ENCODE results near the gene TENM4.

The TENM4 gene

DNA sequence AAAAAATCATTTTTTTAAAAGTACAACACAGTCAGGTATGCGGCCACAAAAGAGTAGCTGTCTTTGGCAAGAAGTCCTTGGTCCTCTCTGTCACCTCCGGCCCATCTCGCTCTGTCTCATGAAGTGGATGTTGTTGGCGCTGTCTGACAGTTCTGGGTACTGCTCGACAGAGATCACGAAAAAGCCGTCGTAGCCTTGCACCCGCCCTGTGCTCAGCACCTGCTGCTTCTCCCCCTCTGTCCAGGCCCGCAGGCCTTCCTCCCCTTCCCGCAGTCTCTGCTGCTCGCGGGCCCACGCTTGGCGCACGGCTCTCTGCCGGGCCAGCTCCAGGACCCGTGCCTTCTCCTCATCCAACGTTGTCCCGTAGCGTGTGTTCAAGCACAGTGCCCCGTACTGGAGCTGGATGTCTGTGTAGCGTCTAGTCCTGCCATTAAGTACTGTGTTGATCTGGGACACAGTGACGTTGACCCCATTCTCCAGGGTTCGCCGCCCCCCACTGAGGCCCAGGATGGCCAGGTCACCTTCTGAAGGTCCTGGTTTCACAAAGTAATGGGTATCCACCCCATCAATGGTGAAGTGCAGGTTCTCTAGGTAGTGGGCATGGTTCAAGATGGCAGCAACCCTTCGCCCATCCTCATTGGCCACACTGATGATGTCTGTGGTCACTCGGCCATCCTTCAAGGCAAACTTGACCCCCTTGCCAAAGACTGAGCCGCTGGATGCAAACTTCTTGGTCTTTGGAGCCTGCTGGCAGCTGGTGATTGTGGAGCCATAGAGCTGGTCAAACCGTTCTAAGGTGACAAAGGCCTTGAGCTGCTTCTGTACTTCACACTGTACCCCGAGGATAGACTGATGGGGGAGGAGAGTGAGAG is 782.6 kb downstream of the TENM4 start:
- no peak for DNase-seq

DNA sequence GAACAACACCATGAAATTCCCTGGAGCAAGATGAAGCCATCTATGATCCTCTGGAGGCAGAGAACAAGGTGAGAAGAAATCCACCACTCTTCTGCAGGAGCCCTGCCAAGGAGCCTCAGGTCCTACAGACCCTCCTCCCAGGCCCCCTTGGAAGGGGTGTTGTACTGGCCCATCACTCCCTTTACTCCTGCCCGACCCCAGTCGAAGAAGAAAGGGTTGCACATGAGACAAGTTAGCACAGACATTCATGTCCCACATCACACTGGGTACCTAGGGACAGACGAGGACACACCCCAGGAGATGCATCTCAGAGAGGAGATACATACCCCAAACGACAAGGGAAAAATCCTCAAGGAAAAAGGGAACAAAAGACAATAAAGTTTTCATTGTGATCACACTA is 783.4 kb downstream of the TENM4 start:
- no peak for DNase-seq

DNA sequence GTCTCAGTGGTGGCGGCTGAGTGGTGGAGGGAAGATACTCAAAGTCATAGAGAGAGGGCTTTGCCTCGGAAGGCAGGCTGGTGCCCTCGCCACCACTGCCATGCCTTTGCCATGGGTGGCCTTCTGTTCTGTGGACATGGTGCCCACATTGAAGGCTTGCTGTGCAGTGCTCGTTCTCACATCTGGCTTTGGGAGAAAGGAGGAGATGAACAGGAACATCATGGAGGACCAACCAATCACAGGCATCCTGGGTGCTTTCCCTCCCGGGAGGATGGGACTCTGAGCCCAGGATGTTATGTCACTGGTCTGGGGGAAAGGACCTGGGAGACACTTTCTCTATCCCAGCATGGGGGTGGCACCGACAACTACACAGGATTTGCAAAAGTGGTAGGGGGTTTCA is 783.8 kb downstream of the TENM4 start:
- no peak for DNase-seq

DNA sequence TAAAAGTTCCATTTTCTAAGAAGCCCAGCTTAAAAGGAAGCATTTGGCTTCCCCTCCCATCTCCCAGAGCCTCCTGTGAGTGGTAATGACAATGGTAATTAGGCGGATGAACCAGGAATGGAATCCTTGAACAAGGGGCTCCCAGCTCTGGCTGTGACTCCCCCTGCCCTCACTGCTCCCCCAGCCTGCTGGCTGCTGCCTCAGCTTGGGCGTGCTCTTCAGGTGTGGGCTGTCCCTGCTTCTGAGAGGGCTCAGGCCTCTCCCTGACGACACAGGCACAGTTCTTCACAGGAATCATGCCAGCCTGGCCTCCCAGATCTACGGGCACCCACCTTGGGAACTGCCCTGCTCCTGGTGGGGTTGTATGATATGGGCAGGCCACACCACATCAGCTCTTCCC is 784.5 kb downstream of the TENM4 start:
- DNase-seq = no peak

DNA sequence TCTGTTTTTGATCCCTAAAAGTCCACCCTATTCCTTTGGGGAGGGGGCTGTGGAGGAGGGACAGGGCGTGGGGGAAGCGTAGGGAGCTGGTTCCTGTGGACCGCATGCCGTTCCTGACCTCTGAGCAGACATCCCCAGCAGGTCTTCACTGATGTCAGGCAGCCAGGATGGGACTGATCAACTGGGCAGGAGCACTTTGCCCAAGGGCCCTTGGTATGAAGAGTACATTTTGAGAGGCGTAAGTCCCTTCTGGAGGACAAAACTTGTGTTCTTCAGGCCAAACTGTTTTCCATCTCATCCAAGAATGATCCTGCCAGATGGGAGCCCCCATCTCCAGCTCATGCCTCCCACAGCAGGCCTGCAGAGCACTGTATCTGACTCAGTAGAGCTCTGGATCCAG is 785.3 kb downstream of the TENM4 start:
- DNase-seq = no peak

DNA sequence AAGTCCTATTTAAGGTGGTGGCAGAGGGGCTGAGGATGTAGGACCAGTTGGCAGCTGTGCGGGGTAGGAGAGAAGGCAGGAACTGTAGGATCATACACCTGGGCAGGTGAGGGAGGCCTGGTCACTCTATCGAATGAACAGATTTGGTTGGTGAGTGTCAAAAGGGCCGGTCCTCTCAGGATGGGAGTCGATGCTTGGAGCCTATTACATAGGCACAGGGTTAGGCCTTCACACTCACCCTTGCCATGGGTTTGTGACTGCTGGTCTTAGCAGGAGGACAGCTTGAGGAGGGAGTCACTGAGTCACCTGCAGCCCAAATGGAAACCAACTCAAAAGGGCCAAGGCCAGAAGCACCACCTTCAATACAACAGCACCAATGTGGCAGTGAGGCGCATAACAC is 786.0 kb downstream of the TENM4 start:
- no peak for DNase-seq

DNA sequence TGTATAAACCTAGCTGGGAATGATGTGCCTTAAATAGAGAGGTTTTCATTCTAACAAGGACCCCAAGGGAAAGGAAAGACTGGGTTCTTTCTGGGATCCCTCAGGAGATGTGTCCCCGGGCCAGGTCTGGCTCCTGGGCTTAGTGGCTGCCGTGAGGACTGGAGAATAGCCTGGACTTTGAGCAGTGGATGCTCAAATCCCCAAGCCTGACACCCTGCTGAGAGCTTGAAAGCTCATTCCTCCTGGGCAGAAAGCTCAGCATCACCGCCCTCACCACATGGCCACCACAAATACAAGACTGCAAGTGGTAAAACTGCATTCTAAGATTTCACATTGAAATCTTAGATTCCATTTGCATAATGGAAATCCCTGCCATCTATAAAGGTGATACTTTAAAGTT is 786.8 kb downstream of the TENM4 start:
- no peak for DNase-seq

DNA sequence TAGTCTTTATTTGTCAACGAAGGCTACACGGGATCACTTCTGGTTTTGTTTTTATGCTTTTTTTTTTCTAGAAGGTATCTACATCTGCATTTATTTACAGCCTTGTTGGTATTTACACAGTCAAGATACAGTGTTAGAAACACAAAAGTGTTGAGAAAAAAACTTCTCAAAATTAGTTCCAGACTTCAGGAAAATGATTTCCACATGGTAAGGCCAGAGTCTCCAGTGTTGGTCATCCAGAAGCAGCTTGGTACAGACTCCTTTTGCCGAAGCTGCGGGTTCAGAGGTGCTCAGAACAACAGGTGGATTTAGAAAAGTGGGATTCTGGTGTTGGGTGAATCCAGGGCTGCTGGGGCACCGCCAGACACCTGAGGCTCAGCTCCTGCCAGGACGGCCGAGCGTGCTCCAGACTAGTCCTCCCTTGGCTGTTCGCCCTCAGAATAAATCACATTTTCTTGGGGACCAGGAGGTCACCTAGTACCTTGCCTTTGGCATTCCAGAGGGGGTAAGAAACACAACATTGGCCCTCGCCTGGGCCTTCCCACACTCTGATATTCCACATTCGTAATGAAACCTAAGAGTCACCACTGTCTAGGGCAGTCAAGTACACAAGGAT is 787.4 kb downstream of the TENM4 start:
- no peak for DNase-seq

DNA sequence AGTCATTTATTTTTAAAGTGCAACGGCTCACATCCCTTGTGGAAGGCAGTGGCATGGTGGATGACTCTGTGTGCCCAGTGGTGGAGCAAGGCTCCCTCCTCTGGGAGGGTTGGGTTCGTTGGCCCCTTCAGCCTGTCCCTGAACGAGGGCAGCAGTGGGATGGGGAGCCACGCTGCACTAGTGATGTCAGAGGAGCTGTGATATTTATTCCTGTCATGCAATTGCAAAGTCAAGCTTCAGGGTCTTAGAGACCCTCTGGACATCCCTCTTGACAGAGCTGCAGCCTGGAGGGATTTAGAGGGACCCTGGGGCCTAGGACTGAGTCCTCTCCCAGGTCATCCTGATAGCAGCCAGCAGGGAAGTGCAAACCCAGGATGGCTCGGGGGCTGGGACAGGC is 788.0 kb downstream of the TENM4 start:
- DNase-seq = no peak

DNA sequence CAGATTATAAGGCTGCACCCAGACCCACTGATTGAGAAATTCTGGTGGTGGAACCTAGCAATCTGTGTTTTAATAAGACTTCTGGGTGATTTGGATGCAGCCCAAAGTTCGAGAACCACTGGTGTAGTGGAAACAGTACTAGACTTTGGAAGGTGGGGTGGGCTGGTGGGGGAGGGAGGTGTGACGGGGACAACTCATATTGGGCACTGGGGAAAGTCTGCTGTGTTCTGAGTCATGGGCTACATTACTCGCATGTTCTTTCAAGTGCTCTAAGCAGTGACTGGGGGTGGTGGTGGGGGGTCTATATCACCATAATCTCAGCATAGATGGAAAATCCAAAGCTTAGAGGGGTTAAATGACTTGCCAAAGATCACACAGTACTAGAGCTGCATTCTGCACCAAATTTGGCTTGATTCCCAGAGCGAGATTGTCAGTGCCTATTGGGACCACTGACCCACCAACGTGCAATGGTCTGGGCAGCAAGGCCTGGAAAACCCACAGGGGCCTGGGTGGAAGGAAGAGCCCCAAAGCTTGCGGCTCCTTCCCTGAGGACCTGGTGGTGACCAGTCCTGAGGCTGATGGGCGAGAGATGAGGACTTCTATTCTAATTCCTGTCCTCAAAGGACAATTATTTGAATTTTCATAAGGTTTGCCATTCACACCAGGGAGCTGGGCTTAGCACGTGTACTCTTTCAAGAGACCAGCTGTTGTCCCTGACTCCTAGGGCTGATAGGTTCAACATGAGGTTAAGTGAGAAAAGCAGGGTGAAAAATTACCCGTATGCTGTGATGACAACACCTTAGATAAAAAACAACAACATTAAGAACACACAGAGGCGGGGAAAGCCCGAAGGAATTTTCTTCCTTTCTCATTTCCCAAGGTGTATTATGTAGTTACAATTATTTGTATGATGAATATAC is 788.6 kb downstream of the TENM4 start:
- no peak for DNase-seq

DNA sequence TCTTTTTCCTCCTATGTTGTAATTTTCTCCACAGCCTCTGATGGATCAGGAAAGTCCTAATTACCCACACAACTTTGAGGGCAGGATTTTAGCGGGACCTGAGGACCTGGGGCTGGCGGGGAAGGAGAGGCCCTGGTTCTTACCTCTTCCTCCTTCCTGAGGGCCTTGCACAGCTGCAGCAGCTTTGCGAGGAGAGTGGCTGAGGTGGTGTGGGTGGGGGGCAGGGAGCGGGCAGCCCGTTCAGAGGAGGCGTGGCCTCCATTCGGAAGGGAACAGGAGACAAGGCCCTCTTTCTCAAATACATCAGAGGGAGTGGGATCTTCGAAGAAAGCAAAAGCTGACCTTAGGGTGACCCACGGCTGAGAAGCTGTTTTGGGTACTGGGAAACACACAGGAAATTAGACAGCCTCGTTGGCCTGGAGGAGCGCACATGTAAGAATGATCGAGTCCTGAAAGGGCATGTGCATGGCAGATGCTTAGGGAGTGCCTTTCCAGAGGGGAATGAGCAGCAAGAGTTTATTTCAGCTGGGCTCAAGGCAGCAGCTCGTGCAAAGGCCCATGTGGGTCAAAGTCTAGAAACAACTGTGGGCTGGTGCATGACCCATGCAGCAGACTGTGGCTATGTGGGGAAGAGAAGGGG is 789.6 kb downstream of the TENM4 start:
- no peak for DNase-seq

DNA sequence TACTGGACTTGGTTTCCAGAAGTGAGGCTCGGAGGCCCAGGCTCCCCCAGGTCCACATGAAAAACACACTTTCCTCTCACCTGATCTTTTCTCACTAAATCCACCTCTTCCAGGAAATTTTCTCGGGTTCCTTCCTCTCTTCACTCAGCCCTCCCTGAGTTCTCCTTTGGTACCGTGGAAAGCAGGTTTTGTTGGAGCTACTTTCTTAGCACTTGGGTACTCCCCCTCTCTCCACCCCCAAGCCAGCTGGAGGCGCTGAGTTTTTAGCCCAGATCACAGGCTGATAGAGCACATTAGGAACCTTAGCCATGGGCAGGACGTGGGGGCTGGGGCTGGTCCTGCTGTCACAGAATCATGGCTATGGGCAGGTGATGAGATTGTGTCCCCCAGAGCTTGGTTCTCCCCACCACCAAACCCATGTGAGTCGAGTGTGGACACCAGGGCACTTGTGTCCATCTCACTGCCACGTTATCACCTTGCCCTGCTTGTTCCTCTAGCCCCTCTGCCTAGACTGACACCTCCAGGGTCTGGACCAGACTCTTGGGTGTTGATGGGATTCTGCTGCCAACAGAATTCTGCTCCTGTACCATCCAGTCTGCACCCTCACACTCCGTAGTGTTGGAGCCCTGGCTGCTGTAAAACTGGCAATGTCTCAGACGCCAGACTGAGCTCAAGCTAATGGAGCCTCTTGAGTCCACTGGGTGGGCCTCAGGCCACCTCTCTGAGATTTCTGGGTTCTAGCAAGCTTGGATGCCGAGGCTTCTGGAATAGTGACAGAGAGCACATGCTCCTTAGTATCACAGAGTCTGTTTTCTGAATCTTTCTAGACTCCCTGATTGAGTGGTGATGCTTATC is 791.2 kb downstream of the TENM4 start:
- DNase-seq = no peak

DNA sequence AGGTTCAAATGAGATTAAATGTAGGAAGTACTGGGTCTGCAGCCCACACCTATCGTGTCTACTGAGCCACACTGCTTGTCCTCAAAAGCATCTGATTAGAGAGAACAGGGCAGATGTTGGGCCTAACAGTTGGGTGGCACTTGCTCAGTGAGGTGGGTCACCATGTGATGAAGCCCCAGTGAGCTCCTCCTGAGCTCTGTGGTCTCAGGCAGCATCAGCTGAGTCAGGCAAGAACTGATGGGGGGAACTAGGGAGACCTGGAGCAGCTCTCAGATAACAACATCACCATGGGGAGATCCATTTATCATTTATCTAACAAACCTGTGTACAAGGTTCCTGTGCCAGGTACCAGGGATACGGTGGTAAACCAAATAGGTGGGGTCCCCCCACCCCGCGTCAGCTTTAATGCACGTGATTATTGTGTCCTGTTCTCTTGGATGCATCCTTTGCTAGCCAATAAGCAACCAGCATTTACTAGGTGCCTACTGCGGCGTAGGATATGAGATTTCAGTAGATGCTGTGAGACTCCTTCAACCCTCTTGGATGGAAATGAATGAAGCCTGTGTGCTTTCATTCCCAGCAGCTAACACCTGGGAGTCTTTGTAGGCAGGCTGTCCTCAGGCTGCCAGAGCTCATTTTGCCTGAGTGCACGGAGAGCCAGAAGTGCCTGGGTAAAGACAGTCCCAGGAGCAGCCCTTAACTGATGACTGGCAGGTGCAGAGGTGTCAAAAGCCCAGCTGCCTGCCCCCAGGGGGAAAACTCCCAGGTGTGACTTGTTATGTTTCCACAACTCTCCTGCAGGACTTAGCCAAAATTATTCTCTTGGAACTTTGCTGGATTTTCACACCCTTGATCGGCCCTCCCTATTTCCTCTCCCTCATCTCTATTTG is 792.6 kb downstream of the TENM4 start:
- DNase-seq = no peak

DNA sequence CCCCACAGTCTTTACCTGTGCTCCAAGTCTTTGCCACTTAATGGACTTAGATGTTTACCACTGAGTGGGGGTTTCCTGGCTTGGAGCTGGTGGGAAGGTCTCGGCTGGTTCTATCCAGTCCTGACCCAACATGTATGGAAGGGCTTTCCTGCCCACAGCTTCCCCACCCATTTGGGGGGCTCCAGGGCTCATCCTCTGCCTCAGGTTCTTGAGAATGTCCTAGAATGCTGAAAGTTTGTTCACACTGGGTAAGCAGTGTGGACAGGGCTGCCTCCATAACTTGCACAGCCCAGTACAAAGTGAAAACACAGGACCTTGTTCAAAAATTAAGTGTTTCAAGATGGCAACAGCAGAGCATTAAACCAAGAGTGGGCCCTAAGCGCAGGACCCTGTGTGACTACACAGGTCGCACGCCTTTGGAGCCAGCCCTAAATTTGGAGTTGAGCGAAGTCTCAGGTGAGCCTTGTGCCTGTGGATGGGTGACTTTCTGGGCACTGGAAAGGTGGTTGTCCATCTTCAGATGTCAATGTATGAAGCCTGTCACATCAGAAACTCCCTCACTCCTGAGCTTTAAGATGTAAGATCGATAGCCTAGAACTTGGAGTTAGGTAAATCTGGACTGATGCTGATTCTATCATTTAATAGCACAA is 793.4 kb downstream of the TENM4 start:
- DNase-seq = no peak

DNA sequence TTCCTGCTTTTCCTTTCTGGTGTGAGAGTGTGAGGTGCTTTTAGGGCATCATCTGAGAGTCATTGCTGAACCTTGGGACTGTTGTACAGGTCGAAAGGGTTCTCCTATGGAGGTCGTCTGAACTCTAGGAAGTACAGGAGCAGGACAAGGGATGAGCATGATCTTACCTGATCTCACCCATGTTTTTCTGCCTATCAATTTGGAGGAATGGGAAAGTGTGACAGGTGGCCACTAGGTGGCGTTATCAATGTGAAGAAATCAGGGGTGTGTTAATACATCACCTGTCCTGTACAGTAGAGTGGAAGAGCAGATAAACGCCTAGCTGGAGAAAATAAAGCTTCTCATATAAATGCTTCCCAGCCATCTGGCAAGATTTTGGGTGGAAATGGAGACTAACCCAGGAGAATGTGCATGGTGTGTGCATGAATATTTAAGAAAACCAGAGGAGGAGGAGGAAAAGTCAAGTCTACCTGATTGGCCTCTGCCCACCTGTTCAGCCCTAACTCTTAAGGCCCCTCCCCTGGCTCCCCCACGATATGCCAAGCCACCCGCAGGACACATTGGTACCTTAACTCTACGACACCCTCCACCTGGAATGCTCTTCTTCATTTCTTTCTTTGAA is 794.2 kb downstream of the TENM4 start:
- peak; percentile 25 to 42 for DNase-seq

DNA sequence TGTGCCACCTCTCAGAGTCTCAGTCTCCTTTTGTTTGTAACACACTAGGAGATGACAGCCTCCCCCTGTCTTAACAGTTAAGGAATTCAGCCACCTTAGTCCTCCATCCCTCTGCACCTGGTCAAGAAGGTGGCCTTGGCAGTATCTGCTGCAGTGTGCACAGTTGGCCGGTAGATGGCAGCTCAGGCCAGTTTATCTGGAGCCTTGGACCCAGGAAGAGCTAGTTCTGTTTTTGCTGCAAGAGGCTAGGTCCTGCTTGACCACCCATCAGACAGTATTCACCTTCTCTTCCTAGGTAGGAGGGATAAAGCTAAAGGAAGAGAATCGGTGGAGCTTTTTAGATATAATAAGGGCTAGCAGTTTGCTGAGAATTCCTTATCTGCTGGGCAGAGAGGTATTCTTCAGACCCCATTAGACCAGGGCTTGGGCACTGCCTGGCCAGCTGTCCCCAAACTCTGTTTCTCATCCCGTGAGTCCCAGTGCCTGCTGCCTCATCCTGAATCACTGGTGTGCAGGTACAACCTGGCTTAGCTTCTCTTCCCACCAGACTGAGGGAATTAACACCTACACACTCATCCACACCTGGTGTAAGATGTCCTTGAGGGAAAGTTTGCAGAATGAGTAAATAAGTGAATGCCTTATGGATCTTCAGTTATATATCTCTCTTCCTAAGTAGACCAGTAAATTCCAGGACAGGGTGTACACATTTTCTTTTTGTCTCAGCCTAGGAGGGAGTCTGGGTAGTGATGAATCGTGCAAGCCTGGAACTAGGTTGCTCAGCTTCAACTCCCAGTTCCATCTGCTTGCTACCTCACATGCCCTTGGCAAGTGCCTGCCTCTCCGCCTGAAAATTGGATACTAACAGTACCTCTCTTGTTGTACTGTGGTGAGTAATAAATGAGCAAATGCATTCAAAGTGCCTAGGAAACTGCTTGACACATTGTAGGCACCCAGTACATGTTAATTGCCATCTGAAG is 795.3 kb downstream of the TENM4 start:
- peak; percentile 35 to 50 for DNase-seq

DNA sequence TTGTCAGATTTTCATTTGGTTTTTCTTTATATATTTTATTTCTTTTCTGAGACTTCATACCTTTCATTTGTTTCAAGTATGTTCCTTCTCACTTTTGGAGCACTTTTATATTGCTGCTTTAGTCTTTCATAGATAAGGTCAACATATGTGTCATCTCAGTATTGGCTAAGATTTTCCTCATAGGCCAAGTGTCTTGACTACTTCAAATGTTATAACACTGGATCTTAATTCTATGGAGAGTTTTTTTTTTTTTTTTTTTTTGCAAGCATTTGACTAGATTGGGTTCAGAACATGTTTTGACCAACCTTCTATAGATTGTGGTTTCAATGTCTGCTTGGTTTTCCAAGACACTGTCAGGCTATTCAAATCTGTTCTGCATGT is 797.2 kb downstream of the TENM4 start:
- no peak for DNase-seq

DNA sequence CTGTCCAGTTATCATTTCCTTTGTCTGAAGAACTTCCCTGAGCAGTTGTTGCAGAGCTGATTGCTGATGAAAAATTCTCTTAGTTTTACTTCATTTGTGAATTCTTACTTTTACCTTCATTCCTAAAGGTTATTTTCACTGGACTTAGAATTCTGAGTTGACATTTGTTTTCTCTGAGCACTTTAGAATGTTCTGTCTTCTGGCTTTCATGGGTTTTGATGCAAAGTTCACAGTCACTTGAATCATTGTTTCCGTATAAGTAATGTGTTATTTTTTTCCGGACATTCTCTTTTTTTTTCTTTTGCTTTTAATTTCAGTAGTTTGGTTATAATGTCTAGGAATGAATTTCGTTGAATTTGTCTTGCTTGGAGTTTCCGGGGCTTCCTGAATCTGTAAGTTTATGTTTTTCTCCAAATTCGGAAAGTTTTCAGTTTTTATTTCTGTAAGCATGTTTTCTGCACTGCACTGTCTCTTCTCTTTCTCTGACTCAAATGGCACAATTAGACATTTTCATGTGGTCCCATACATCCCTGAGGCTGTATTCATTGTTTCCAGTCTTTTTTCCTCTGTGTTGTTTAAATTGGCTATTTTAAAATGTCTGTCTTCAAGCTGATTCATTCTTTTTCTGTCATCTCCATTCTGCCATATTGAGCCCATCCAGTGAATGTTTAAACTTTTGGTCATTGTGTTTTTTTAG is 797.7 kb downstream of the TENM4 start:
- DNase-seq = no peak

Measured in activated CD4-positive, alpha-beta T cell treated with anti-CD3 and anti-CD28 coated beads, Interleukin-2, amount 50 U/mL, for 4 hours (primary cell).